Measurements from ENCODE around the gene ZAR1.
A peak's percentile ranks its signal among the peaks of the same experiment; 100 is the strongest.

ZAR1 gene

GRCh38 chr4:48499551-48500066 lies 9.6 kb downstream of the ZAR1 start:
- peak; percentile 64 for DNase-seq (ENCODE audit: low read depth)
- no peak for TF ChIP-seq CTCF (IDR thresholded peaks at IDR 0.05; ENCODE audit: insufficient read depth, low read depth, low read length, missing control alignments)

GRCh38 chr4:48503233-48504025 lies 13.4 kb downstream of the ZAR1 start:
- DNase-seq (ENCODE audit: low read depth): no peak
- TF ChIP-seq CTCF (IDR thresholded peaks at IDR 0.05; ENCODE audit: insufficient read depth, low read depth, low read length, missing control alignments): no peak
- no peak overlapping the region for H3K4me3 ChIP-seq (ENCODE audit: low read depth, low read length)

More at GRCh38 chr4:48499551-48500066, 9.6 kb downstream of the ZAR1 start:
- no peak overlapping the region for H3K4me3 ChIP-seq (ENCODE audit: low read depth, low read length)

- no peak for DNase-seq (ENCODE audit: low read depth)
- H3K4me3 ChIP-seq (ENCODE audit: low read depth, low read length): no peak overlapping the region
- no peak for TF ChIP-seq CTCF (IDR thresholded peaks at IDR 0.05; ENCODE audit: insufficient read depth, low read depth, low read length, missing control alignments)
Measured at GRCh38 chr4:48504026-48504330, 13.9 kb downstream of the ZAR1 start.

GRCh38 chr4:48504352-48504751 lies 14.3 kb downstream of the ZAR1 start:
- no peak for DNase-seq (ENCODE audit: low read depth)
- TF ChIP-seq CTCF (IDR thresholded peaks at IDR 0.05; ENCODE audit: insufficient read depth, low read depth, low read length, missing control alignments): no peak
- H3K4me3 ChIP-seq (ENCODE audit: low read depth, low read length): no peak overlapping the region

- H3K4me3 ChIP-seq (ENCODE audit: low read depth, low read length): no peak overlapping the region
- no peak for TF ChIP-seq CTCF (IDR thresholded peaks at IDR 0.05; ENCODE audit: insufficient read depth, low read depth, low read length, missing control alignments)
- no peak for DNase-seq (ENCODE audit: low read depth)
Measured at GRCh38 chr4:48506716-48507115, 16.7 kb downstream of the ZAR1 start.

- H3K4me3 ChIP-seq (ENCODE audit: low read depth, low read length): no peak overlapping the region
- DNase-seq (ENCODE audit: low read depth): no peak
- no peak for TF ChIP-seq CTCF (IDR thresholded peaks at IDR 0.05; ENCODE audit: insufficient read depth, low read depth, low read length, missing control alignments)
Measured at GRCh38 chr4:48509543-48509942, 19.5 kb downstream of the ZAR1 start.

GRCh38 chr4:48518143-48518542 lies 28.1 kb downstream of the ZAR1 start:
- TF ChIP-seq CTCF (IDR thresholded peaks at IDR 0.05; ENCODE audit: insufficient read depth, low read depth, low read length, missing control alignments): no peak
- no peak for DNase-seq (ENCODE audit: low read depth)
- no peak overlapping the region for H3K4me3 ChIP-seq (ENCODE audit: low read depth, low read length)

All from GM12865 (cell line).